Fibroblast of peridontal ligament (primary cell): Measurements from ENCODE around the gene CDRT4.

Experiments used
- DNase-seq: peaks from one replicate; pipeline ENCODE4 v3.0.0-alpha.2; 2010; ENCODE audit errors: extremely low read depth

The CDRT4 gene

GRCh38 chr17:15492791-15493692 lies 25.6 kb upstream of the CDRT4 start:
- no peak for DNase-seq

DNA sequence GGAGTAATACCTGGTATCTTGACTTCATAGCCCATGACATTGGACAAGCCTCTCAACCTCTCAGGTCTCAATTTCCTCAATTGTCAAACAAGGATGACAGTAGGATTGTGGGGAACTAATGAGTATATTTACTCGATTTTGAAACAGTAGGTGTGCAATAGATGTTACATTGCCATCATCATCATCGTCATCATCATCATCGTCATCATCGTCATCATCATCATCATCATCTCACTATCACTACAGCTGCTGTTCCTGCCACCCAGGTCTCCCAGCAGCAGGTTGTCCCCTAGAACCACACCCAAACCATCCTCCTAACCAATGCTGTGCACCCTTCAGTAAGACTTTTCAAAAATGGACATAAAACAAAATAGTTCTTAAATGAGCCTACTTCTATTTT lies 24.8 kb upstream of the CDRT4 start:
- no peak for DNase-seq

DNA sequence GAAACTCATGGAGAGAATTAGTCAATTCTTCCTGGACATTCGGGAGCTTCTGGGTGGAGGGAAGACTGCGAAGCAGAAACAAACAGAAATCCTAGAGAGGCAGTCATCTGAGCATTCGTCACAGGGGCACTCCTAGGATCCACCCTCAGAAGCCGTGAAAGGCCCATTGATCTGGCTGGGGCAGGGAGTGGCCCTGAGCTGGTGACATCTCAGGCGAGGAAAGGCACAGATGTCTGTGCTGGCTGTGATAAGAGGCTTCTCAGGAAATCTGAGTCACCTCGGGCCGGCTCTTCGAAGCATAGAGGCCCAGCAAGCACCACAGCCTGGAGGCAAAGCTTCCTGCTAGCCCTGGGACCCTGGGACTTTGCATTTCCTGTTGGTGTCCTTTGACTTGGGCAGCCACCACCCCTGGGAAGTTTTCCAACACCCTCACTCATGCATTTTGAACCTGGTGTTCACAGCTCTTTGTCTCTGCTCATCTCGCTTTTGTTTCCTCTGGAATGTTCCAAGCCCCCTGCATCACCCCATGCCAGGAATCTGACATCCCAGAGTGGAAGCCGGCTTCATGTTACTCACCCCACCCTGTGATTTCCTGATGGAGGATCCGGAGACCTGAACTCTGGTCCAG lies 23.3 kb upstream of the CDRT4 start:
- peak; percentile 58 for DNase-seq

- DNase-seq: no peak
Measured at GRCh38 chr17:15488557-15488956, 21.1 kb upstream of the CDRT4 start.

- DNase-seq: no peak
Measured at GRCh38 chr17:15485045-15485444, 17.6 kb upstream of the CDRT4 start.

DNA sequence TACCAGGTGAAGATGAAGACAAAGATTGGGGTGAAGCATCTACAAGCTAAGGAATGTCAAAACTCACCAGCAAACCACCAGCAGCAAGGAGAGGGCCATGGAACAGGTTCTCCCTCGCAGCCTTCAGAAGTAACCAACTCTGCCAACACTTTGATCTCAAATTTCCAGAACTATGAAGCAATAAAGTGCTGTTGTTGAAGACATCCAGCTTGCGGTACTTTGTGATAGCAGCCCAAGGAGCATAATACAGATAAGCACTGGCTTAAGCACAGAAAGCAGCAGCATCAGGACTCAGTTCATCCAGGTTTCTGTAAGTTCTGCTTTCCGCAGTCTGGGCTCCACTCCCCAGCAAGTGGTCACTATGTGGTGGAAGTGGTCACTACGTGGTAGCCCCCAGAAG lies 16.0 kb upstream of the CDRT4 start:
- no peak for DNase-seq

DNA sequence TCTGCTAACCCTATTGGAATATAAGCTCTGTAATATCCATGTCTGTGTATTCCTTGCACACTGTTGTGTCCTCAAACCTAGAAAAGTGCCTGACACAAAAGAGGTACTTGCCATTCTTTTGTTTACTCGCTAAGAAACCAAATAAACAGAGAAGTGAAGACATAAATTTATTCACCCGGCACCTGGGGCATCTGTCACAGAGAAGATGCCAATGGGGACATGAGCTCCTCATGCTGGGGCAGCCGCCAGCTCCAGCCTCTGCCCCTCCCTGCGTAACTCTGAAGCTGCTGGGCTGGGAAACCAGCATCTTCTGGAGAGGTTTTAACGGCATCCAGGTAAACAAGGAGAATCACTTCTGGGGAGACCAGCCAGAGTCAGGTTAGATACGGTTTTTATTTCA lies 15.1 kb upstream of the CDRT4 start:
- DNase-seq: no peak

GRCh38 chr17:15481481-15481880 lies 14.1 kb upstream of the CDRT4 start:
- DNase-seq: no peak

- DNase-seq: no peak
Measured at GRCh38 chr17:15480204-15480603, 12.8 kb upstream of the CDRT4 start.

- DNase-seq: no peak
Measured at GRCh38 chr17:15479703-15480102, 12.3 kb upstream of the CDRT4 start.

GRCh38 chr17:15478845-15479244 lies 11.4 kb upstream of the CDRT4 start:
- DNase-seq: no peak

DNA sequence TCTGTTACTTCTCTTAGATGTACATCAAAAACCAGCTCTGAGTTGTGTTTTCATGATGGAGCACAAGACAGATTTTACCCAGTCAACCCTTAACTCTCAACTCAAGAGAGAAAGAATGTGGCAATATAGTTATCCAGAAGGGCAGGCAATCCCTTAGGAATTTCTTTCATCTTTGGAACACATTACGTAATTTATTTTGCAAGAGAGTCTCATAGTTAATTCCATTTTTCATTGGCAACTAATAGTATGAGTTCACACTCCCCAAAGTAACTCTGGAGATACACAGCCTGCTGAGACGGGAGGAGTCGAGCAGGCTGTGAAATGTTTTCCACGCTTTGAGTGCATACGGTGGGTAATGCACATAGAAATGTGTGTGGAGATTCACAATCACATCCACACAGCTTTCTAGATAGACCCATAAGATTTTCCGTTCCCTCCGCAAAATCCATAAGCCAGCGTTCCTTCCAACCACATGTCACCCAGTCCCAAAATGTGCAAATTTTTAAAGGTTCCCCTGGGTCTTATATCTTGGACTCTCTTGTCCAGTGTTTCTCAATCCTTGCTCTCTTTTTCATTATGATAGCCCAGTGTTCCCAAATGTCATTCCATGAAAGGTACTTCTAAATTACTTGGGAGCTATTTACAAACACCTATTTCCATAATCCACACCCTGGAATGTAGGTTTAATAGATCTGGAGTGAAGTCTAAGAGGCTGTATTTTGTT lies 8.4 kb upstream of the CDRT4 start:
- DNase-seq: peak; percentile 73

- no peak for DNase-seq
Measured at GRCh38 chr17:15472891-15473290, 5.5 kb upstream of the CDRT4 start.

DNA sequence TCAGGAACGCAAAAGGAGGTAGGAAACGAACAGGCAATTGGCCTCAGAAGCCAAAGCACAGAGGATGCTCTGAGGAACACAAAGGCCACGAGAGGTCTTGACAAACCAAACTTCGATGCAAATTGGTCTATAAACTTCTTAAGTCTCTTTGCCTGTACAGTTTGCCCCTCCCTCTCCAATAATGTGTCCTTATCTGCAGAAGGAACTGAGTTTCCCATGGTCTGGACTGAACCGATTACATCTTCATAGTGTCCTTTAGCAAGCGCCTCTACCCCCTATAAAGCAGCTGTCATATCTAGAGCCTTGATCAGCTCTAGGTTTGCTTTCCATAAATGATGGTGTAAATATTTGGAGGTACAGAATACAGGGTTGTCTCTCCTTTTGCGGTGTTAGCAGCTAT lies 3.1 kb upstream of the CDRT4 start:
- DNase-seq: no peak

GRCh38 chr17:15469260-15469659 lies 1.8 kb upstream of the CDRT4 start:
- DNase-seq: peak; percentile 68

DNA sequence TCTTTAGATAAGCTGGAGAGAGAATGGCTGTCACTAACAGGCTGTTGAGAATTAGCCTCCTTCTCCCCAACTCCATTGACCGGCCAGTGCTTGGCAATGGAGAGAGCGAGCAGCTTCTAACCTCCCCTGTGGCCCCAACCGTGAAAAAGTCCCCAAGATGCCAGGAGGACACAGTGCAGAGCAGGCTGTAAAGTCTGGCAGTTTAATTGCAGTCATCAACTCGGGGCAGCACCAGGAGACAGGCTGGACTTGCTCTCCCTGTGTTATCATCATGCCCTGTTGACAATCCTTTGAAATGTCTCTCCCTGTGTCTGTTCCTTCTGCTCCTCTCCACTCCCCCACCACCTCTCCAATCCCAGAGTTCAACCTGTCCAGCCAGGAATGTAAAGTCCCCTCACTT lies 705 bp upstream of the CDRT4 start:
- DNase-seq: no peak

DNA sequence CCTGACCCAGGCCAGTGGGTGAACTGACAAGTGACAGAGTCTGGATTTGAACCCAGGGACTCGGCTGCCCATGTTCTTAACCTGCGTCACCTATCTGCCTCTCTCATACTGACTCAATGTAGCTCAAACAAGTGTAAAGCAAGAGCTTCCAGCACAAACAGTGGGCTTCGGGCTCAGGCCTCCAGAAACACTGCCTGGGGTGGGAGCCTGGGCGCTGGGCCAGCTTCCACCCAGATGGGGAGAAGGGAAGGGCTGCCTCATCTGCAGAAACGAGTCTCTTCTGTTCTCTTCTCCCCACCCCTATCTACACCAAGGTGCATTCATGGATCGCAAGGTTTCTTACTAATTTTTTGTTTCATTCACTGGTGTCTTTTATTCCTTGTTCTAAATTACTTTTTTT lies 1.3 kb downstream of the CDRT4 start:
- no peak for DNase-seq

- DNase-seq: no peak
Measured at GRCh38 chr17:15465045-15465701, 2.2 kb downstream of the CDRT4 start.

- DNase-seq: no peak
Measured at GRCh38 chr17:15464231-15464985, 3.0 kb downstream of the CDRT4 start.

GRCh38 chr17:15462976-15463772 lies 4.2 kb downstream of the CDRT4 start:
- peak; percentile 94 for DNase-seq

DNA sequence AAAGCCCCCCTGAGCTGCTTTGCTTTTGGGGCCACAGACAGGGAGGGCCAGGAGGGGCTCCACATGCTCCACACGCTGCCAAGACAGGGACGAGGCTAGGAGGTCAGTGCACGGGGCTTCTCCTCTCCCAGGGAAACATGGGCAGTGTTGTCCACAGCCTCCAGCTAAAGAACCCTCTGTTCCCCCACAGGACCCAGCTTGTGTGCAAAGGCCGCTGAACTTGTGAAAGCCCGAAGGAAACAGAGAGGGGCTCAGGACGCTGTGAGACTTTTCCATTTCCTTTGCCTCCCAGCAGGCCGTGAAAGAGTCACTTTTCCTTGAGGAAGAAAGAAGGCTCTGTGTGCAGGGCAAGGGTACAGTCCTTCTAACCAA lies 9.7 kb downstream of the CDRT4 start:
- no peak for DNase-seq
